Measurements from ENCODE around the gene BSG. TPM values are rescaled to one million over a fixed set of nuclear protein-coding genes. Genes with fewer than 3 reads are reported as not detected.
A peak's percentile ranks its signal among the peaks of the same experiment; 100 is the strongest.

The BSG gene
- 653 TPM for total RNA-seq (2021; ENCODE audit: unreplicated experiment)
- polyA plus RNA-seq (2012; ENCODE audit: insufficient read length) = 956 TPM
- Bru-seq, nascent RNA = percentile 86 among the genes with signal in this experiment
- BruChase-seq, experiment 1, labeled RNA remaining after a 2-hour chase = percentile 91 among the genes with signal in this experiment
- BruChase-seq, experiment 2, labeled RNA remaining after a 6-hour chase = percentile 96 among the genes with signal in this experiment
- long read RNA-seq, partial matches to known transcripts = 125 of 725 reads
- long read RNA-seq, other reads (novel, unspliced or antisense) = 600 of 725 reads

- CTCF ChIA-PET = interaction anchor here (0.5 kb wide), 1 partner anchor 16 kb away, joined by 4 read pairs; no protein-coding TSS in a partner anchor
- POLR2A ChIA-PET = no interaction called here
- BruUV-seq (replicated peaks) = no TSS peak
- in situ Hi-C loops (cut with HindIII; ENCODE audit: low pct_unique_long_range_greater_than_20kb, low sequenced_read_pairs) (no loop called here), intact Hi-C loops (cut with micrococcal nuclease; ENCODE audit: unreplicated experiment) (no loop called here)
- DNase-seq (ENCODE audit: low read depth, low spot score) (peak; percentile 82), ATAC-seq (peak; percentile 78)
- Histone ChIP-seq H3K4me1 (ENCODE audit: control insufficient read depth, insufficient read depth, low read length) (peaks cover 19% of the 10 kb centered on the region), H3K36me3 (ENCODE audit: control insufficient read depth, insufficient read depth, low read length) (peaks cover 8% of the 10 kb centered on the region; the same call in 1 of the 2 replicates), H3K4me3 (ENCODE audit: low read depth in 2 of 2, low read length in 2 of 2) (peak within 1 kb of the TSS; percentile 87 to 94), H3K27ac (ENCODE audit: low read length) (peak within 1 kb of the TSS; percentile 97), H3K27me3 (ENCODE audit: control insufficient read depth, insufficient read depth, low read length) (no peaks in the 10 kb centered on the region), H3K9me3 (ENCODE audit: control insufficient read depth, insufficient read depth, low read depth, low read length) (no peaks in the 10 kb centered on the region)
- TF ChIP-seq, protein P1, sequence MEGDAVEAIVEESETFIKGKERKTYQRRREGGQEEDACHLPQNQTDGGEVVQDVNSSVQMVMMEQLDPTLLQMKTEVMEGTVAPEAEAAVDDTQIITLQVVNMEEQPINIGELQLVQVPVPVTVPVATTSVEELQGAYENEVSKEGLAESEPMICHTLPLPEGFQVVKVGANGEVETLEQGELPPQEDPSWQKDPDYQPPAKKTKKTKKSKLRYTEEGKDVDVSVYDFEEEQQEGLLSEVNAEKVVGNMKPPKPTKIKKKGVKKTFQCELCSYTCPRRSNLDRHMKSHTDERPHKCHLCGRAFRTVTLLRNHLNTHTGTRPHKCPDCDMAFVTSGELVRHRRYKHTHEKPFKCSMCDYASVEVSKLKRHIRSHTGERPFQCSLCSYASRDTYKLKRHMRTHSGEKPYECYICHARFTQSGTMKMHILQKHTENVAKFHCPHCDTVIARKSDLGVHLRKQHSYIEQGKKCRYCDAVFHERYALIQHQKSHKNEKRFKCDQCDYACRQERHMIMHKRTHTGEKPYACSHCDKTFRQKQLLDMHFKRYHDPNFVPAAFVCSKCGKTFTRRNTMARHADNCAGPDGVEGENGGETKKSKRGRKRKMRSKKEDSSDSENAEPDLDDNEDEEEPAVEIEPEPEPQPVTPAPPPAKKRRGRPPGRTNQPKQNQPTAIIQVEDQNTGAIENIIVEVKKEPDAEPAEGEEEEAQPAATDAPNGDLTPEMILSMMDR (IDR thresholded peaks at IDR 0.05) = no peak
- TF ChIP-seq TCF7L2 (IDR thresholded peaks at IDR 0.05; ENCODE audit: low read depth, low read length) = peak; percentile 68; the same call in 1 of the 2 replicates
- peak; percentile 95 for TF ChIP-seq POLR2AphosphoS5 (IDR thresholded peaks at IDR 0.05; ENCODE audit: low read depth, low read length)
- no peak for TF ChIP-seq REST (IDR thresholded peaks at IDR 0.05; ENCODE audit: insufficient read depth in 1 of 2, low read depth in 2 of 2, low read length in 1 of 2)
- TF ChIP-seq SIN3A (IDR thresholded peaks at IDR 0.05; ENCODE audit: borderline replicate concordance, insufficient read depth, low read depth, low read length) = 0 out of 2 replicates have a peak, but pooled peaks have one; percentile 1
Measured at GRCh38 chr19:572140-572742, at the start of gene BSG. Gene BSG, plus strand, starts transcription at chr19:572596. Its CDS starts 39 bp downstream, at chr19:572635.

DNA sequence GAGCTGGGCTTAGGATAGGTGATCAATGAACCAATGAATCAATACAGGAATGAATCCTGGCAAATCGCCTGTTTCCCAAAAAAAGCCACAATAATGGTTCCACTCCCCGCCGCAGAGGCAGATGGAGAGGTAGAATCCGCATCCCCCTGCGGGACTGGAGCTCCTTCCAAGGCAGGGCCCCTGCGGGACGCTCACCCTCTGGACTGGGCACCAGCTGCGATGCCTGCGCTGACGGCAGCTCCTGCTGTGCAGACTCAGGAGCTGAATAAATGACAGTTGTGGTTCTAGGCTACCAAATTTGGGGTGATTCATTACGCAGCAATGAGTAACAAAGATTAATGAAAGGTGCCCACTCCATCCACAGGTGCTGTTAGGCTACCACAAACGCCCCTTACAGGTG, 49.7 kb upstream of the BSG start:
- Histone ChIP-seq H3K27me3 (ENCODE audit: control insufficient read depth, insufficient read depth, low read length) (no peaks in the 10 kb centered on the region), H3K9me3 (ENCODE audit: control insufficient read depth, insufficient read depth, low read depth, low read length) (no peaks in the 10 kb centered on the region), H3K4me1 (ENCODE audit: control insufficient read depth, insufficient read depth, low read length) (peaks cover 7% of the 10 kb centered on the region; the same call in 1 of the 2 replicates), H3K36me3 (ENCODE audit: control insufficient read depth, insufficient read depth, low read length) (no peaks in the 10 kb centered on the region), H3K27ac (ENCODE audit: low read length) (no peak overlapping the region), H3K4me3 (ENCODE audit: low read depth in 2 of 2, low read length in 2 of 2) (no peak overlapping the region)
- DNase-seq (ENCODE audit: low read depth, low spot score) (no peak), ATAC-seq (no peak)
- intact Hi-C loops (cut with micrococcal nuclease; ENCODE audit: unreplicated experiment) = no loop called here
- in situ Hi-C loops (cut with HindIII; ENCODE audit: low pct_unique_long_range_greater_than_20kb, low sequenced_read_pairs) = no loop called here
- BruUV-seq (replicated peaks) = no TSS peak
- CTCF ChIA-PET = no interaction called here
- POLR2A ChIA-PET = no interaction called here
- TF ChIP-seq REST (IDR thresholded peaks at IDR 0.05; ENCODE audit: insufficient read depth in 1 of 2, low read depth in 2 of 2, low read length in 1 of 2) (no peak), TCF7L2 (IDR thresholded peaks at IDR 0.05; ENCODE audit: low read depth, low read length) (no peak), SIN3A (IDR thresholded peaks at IDR 0.05; ENCODE audit: borderline replicate concordance, insufficient read depth, low read depth, low read length) (no peak)
